HG03469 (cell line): ENCODE results near the gene MT1F.

Experiments used
- ATAC-seq: cut with Tn5 transposase; IDR thresholded peaks from one replicate; pipeline ENCODE4 v1.9.1; 2021; ENCODE audit warnings: mild to moderate bottlenecking, moderate library complexity, moderate number of reproducible peaks; ENCODE audit not compliant: unreplicated experiment

MT1F gene

GRCh38 chr16:56690420-56691122 lies 32.8 kb downstream of the MT1F start:
- no peak for ATAC-seq

GRCh38 chr16:56691885-56692284 lies 34.1 kb downstream of the MT1F start:
- ATAC-seq = no peak

- no peak for ATAC-seq
Measured at GRCh38 chr16:56695246-56695645, 37.5 kb downstream of the MT1F start.

- ATAC-seq = no peak
Measured at GRCh38 chr16:56697456-56698155, 39.8 kb downstream of the MT1F start.

GRCh38 chr16:56700195-56700594 lies 42.4 kb downstream of the MT1F start:
- no peak for ATAC-seq

GRCh38 chr16:56700631-56701030 lies 42.9 kb downstream of the MT1F start:
- ATAC-seq = no peak

- no peak for ATAC-seq
Measured at GRCh38 chr16:56701534-56701933, 43.8 kb downstream of the MT1F start.

- no peak for ATAC-seq
Measured at GRCh38 chr16:56702836-56703235, 45.1 kb downstream of the MT1F start.
